Ureter (tissue), 1 donor: Measurements from ENCODE around the gene HHLA2. TPM values are rescaled to one million over a fixed set of nuclear protein-coding genes. Genes with fewer than 3 reads are reported as not detected.
A peak's percentile ranks its signal among the peaks of the same experiment; 100 is the strongest.

ENCODE experiments used
- DNase-seq: peaks from one replicate; pipeline ENCODE4 v3.0.0-alpha.2; 2020; ENCODE audit warnings: low spot score
- total RNA-seq: library from RNA; stranded (reverse); gene quantifications from one replicate; pipeline ENCODE4 v1.2.4, GENCODE V29; 2023
- donor health status: DM: yes; HTN: yes; CAD: no.

Gene HHLA2
- total RNA-seq, 1 donor from 2014 or later = not detected

DNA sequence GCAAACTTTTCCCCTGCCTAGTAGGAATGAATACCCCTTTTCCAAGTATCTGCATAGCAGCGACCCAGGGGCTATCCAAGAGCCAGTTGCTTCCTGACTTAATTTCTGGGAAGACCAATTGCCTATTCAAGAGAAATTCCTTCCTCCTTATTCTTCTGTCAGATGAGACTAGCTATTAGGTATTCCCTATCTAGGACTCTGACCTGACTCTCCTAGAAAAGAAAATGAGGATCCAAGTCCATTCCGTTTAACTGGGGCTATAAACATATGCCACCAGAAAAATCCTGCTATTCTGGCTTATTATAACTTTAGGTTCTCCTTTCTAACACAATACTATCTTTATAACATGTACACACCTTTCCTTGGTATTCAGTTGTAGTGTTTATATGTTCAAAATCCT, 1.7 kb downstream of the HHLA2 start:
- DNase-seq = no peak

- no peak for DNase-seq
These were observed 3.9 kb downstream of the HHLA2 start for GRCh38 chr3:108300103-108300849.

DNA sequence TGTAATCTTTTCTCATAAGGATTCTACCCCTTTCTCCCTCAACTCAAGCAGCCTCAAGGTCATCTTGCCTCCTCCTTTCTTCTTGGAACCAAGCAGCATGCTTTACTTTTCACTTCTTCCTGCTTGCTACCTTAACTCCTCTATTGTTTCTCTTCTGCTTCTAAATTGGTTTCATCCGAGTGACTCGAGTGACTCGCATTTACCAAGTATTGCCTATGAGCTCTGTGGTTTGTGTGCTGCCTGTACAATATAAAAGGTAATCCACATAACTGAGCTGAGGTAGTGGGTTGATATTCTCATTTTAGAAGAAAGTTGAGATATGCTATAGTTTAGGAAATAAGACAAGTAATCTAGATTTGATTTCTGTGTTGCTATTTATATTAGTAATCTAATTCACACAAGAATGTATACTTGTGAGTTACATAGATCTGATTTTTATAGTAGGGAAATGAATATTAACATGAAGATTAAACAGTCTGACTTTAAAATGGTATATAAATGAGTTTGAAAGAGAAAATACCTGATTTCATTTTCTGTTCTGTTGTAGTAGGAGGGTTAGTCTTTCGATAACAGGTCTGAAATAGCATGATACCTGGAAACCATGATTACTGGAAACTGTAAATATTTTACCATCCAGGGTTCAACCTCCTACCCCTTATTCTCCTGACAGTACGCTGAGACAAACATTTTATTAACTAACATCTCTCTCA, 5.5 kb downstream of the HHLA2 start:
- no peak for DNase-seq

- no peak for DNase-seq
These were observed 6.2 kb downstream of the HHLA2 start for GRCh38 chr3:108302570-108302969.

DNA sequence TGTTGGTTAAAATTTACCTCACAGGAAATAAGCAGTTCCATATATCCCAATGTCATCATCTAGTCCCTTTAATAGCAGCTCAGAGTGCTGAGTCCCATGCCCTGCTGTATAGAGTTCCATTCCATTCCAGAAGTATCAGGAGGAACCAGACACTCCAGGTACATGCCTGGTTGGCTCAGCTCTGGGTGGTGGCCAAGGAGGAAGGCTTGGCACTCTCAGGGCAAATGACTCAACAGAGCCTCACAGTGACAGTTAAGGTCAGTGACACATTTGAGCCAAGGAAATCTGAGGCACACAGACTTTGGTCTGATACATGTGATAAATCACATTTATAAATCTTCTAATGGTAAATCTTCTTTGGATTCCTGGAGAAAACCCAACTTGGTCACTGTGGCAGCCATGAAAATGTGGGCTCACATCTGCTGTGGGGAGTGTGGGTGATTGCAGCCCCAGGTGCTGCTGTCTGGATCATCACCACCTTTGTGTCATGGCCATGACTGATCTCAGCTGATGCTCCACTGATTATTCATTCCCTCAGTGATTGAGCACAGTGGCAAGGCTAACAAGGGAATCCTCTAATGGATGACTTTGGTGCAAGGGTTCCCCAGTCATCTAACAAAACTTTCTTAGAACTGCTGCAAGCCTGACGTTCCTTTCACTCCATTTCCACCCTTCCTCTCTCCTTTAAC, 9.3 kb downstream of the HHLA2 start:
- DNase-seq = no peak

- DNase-seq = no peak
These were observed 15.4 kb downstream of the HHLA2 start for GRCh38 chr3:108311797-108312196.

DNA sequence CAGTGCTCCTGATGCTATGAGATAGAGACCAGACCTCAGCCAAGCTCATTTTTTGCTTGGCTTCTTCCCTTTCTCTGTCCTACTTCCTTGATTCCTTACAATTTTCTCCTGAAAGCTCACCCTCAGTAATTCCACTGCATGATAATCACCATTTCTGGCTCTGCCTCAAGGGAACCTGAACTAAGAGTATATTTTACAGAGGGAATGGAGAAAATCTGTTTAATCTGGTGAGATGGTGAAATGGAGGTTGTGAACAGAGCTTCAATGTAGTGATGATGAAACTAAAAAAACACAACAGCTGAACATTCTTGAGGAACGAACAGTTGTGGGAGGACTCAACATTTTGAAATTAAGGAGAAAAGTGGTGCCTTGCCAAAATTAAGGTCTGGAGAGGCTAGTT, 16.3 kb downstream of the HHLA2 start:
- no peak for DNase-seq

GRCh38 chr3:108315767-108316301, 19.5 kb downstream of the HHLA2 start:
- no peak for DNase-seq

DNA sequence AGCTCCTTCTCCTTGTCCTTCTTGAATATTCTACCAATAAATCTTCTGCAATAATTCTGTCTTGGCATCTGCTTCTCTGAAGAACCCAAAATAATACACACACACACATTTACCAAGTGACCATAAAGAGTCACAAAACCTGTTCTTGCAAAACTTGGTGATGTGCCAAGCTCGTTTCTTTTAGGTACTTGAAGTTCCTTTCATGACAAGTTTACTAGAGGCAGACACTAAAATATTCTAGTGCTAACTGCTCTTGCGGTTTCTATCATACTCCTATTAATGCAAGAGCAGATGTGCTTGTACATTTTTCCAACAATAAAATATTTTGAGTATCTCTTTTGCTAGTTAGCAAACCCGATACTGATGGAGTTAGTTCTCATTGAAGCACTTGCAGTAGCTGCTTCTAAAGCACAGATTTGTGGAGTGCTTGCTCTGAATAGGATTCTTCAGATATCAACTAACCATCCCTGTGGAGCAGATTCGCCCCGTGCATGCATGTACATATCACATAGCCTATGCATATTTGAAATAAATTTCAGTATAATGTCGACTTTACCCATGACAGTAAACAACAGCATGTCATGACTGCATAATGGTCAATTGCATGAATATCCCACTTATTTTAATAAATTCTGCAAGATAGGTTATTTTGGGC, 23.2 kb downstream of the HHLA2 start:
- DNase-seq = peak; percentile 68

GRCh38 chr3:108320746-108321350, 24.5 kb downstream of the HHLA2 start:
- no peak for DNase-seq

- no peak for DNase-seq
These were observed 26.0 kb downstream of the HHLA2 start for GRCh38 chr3:108322352-108322751.

DNA sequence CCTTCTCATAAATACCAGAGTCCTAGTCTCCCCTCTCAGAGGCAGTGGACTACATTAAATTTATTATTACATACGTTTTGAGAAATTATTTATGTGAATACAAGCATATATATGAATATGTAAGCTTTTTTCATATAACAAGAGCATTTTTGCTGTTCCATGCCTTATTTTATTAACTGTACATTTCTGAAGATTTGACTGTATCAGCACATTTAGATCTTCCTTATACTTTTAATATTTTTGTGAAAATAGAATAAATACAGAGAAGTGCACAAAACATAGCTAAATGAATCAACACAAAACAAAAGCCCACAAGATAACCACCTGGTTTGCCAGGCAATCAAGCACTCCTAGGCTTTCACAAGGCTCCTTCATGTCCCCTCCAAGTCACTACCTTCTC, 27.8 kb downstream of the HHLA2 start:
- DNase-seq = no peak

- DNase-seq = no peak
These were observed 30.8 kb downstream of the HHLA2 start for GRCh38 chr3:108327168-108327567.

GRCh38 chr3:108328821-108329486, 32.6 kb downstream of the HHLA2 start:
- no peak for DNase-seq

DNA sequence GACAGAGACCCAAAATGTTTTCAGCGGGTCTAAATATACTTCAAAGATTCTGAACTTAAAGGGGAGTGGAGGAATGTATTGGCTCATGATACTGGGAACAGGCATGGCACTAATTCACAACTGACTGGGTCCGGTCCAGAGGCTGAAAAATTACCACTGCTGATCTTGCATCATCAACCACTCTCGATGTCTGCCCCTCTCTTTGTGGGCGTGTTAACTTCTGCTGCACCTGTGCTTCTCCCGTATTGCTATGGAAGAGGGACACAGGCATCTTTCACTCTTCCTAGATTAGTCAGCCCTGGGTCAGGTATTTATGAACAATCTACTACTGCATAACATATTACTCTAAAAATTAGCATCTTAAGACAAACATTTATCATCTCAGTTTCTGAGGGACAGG, 33.2 kb downstream of the HHLA2 start:
- DNase-seq = no peak

DNA sequence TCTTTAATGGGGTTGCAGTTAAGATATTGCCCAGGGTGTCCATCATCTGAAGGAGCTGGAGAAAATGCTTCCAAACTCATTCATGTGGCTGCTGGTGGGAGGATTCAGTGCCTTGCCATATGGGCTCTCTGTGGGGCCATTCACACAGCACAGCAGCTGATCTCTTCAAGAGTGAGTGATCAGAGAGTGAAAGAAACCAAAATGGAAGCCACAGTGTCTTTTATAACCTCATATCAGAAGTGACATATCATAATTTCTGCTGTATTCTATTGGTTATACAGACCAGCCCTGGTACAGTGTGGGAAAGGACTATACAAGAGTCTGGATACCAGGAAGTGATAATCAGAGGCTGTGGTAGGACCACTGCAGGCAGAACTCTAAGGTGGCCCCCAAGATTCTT, 33.6 kb downstream of the HHLA2 start:
- no peak for DNase-seq

DNA sequence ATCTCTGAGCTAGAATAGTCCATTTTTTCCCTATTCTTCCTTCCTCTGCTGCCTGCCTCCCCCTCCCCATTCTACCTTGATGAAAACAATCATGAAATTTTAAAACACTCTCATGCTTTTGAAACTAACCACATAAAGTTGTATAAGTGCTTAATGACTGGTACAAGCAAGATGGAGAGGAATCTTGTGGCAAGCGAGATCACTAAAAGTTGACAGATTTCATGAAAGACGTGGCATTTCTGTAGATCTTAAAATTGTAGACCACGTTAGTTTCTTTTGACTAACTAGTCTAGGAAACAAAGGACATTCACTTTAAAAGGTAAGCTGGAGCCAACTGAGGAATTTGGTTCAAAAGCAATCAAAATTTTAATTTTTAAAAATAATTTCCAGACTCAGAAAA, 35.4 kb downstream of the HHLA2 start:
- DNase-seq = no peak

DNA sequence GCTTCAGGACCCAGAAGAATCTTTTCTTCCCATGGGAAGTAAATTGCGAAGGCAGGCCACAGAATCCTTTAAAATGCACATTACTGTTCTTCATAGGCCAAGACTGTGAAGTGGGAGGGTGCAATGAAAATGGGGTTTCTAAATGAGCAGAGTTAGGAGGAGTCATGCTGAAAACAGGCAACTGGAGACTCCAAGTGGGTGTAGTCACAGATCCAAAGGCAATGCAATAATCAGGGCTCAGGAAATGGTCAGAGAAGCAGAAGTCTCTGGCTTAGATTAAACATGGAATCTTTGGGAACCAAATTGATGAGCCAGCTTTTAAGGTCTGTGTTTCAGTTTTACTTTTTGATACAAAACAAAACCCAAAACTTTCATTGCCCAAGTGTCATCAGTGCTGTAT, 37.6 kb downstream of the HHLA2 start:
- no peak for DNase-seq

DNA sequence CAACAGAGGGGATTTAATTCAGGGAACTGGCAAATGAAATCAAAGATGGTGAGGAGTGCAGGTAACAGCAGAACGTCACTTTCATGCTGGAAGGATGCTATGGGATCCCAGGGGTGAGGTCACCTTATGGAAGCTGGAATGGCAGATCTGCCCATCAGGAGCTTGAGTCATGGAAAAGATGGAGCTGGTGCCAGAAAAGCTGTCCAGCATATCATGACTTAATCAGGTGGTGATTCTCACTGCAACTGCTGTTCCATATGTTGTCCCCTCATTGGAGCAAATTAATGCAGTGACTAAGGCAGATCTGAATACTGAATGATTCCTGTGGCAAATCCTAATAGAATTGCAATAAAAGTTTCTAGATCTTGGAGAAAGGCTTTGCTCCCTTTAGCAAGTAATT, 38.4 kb downstream of the HHLA2 start:
- DNase-seq = no peak

DNA sequence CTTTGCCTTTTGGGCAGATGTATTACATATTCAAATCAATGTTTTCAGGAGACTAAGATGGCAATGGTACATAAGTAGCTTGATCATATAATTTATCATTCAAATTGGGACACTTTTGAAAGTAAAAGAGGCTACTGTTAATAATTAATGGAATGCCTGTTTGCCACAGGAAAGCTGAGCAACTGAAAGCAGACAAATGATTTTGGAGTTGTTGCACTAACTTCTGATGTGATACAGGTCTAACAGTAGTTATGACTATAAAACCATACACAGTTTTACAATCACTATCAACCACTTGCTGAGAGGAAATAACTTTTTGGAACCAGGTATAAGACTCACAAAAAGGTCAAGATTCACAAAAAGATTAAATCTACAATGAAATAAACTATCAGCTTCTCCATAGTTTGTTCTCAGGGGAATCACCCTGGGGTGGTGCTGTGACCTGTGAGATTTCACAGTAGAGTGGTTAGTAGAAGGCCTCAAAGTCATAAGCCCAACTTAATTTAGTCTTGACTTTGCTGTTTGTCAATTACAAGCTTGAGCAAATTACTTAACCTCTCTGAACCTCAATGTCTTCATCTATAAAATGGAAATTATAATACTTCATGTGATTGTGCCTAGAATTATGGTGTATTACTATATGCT, 42.7 kb downstream of the HHLA2 start:
- DNase-seq = no peak

- DNase-seq = no peak
These were observed 45.6 kb downstream of the HHLA2 start for GRCh38 chr3:108341911-108342310.
